ENCODE data around the gene SLC38A10.

Gene SLC38A10

GRCh38 chr17:81207610-81208581, 87.2 kb downstream of the SLC38A10 start:
- no peak for DNase-seq (ENCODE audit: low read depth)

- DNase-seq (ENCODE audit: low read depth): no peak
Observed at GRCh38 chr17:81206657-81207056, 88.5 kb downstream of the SLC38A10 start.

DNA sequence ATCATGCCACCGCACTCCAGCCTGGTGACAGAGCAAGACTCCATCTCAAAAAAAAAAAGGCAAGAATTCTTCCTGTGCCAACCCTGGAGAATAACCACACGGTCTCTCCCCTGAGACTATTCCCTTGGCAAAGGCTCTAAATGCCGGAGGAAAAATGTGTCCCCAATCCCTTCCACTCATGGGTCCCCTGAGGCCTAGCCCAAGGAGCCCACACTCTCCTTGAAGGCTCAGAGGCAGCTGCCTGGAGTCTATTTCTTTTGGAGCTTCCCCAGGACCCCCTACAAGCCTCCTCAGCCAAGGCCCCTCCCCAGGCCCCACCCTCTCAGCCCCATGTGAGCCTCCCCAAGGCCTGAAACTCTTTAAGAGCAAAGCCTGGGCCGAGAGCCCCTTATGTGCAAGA, 88.9 kb downstream of the SLC38A10 start:
- DNase-seq (ENCODE audit: low read depth): no peak

DNA sequence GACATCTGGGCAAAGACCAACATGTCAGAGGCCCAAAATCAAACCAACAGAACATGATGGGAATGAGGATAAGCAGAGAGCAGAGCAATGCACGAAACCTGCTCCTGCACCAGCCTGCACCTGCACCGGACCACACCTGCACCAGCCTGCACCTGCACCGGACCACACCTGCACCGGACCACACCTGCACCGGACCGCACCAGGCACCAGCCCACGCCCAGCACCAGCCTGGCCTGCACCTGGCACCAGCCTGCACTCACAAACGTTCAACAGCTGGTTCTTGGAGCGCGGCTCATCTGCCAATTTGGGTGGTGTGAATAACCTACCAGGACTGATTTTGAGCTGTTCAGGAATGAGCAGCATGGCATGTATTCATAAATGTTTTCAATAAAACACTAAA, 90.5 kb downstream of the SLC38A10 start:
- DNase-seq (ENCODE audit: low read depth): no peak

DNA sequence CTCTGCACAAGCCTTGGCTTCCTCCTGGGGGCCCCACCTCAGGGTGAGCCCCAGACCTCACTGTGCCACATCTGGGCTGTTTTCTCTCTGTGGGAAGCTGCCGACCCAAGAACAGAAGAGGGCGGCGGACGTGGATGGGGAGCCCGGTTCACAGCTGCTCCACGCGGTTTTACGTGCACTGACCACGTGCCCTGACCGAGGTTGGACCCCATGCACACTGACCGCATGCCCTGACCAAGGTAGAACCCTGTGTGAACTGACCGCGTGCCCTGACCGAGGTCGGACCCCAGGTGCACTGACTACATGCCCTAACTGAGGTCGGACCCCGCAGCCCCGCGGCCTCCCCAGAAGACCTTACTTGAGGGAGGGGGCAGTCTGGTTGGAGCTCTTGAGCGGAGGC, 92.0 kb downstream of the SLC38A10 start:
- DNase-seq (ENCODE audit: low read depth): no peak

DNA sequence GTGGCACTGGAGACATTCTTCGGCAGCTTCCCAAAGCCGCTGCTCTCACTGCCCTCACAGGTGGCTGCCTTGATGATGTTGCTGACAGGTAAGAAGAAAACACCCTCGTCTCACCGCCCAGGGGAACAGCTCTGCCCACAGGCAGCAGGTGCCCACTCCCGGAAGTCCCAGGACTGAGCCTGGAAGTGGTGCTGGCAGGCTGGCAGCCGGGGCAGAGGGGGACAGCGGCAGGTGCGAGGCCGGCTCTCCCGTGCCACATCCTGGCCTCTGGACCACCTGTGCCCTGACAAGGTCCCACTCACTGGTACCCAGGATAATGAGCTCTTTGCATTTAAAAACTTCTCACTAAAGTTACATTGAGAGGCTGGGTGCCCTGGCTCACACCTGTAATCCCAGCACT, 92.8 kb downstream of the SLC38A10 start:
- no peak for DNase-seq (ENCODE audit: low read depth)

DNA sequence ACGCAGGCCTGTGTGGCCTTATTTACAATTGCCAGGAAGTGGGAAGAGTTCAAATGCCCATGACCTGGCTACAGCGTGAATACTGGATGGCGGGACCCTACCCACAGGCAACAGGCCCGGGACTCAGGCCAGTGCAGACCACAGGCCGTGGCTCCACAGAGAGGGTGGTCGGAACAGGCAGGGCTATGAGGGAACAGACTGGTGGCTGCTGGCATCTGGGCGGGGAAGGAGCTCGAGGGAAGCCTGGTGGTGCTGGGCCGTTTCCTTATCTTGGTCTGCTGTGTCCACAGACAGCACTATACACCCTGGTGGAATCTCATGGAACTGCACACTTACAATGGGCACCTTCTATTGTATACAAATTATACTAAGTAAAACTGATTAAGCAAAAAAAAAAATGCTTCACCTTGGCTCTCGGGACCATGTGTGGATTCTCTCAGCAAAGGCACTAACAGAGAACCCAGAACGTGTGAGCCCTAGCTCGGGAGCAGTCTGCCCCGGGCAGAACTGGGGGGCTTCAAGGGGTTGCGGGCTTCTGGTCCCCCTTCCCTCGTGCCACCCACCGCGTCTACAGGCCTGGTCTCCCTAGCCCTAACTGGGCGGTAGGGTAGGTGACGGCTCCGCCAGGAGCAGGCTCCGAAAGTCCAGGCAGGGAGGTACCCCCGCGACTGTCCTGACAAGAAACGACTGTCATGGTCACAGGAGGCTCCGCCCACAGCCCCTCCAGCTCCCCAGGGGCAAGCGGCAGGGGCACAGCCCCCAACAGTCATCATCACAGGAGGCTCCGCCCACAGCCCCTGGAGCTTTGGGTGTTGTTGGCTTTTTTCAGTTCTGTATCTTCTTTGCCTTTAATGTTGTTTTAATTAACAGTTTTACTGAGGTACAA, 94.2 kb downstream of the SLC38A10 start:
- DNase-seq (ENCODE audit: low read depth): no peak

GRCh38 chr17:81200201-81200600, 94.9 kb downstream of the SLC38A10 start:
- no peak for DNase-seq (ENCODE audit: low read depth)

DNA sequence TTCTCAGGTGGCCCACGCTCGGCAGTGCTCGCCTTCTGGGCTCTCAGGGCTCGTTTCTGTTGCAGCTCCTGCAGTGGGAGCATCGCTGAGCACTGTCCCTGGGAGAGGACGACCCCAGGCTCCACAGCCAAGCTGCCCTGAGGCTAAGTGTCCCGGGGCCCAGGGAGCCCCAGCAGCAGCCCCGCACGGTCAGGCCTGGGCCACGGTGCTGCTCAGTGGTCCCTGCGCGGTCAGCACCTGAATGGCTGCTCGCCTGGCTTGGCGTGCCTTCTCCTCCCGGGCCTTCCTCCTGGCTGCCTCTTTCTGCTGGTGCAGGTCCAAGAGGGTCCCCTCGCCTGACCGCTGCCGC, 95.7 kb downstream of the SLC38A10 start:
- DNase-seq (ENCODE audit: low read depth): no peak

- DNase-seq (ENCODE audit: low read depth): no peak
Observed at GRCh38 chr17:81198826-81199481, 96.2 kb downstream of the SLC38A10 start.

DNA sequence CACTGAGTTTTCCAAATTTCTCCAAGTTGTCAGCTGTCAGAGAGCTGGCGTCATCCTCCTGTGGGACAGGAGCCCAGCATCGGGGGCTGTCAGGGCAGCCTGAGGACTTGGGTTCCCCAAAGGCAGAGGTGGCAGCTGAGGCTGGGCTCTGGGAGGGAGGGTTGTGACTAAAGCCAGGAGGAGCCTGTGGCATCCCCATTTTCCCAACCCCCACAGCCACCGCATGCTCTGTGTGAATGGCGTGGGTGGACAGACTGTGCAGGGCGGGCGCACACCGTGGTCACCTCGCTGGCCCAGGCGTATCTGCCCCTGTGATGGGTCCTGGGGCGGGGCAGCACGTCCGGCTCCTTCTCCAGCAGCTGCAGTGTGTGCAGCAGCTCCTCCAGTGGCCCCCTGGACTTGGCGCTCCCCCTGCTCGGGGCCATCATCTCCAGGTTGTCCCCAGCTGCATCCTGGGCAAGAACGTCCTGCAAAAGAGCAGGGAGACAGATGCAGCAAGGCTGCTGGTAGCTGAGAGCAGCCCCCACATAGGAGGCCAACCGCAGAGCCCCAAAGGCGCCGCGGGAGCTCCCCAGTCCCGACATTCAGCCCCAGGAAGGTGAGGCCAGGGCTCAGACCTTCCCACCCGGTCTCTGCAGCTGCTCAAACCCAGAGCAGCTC, 97.1 kb downstream of the SLC38A10 start:
- DNase-seq (ENCODE audit: low read depth): no peak

- DNase-seq (ENCODE audit: low read depth): no peak
Observed at GRCh38 chr17:81197409-81197795, 97.7 kb downstream of the SLC38A10 start.

DNA sequence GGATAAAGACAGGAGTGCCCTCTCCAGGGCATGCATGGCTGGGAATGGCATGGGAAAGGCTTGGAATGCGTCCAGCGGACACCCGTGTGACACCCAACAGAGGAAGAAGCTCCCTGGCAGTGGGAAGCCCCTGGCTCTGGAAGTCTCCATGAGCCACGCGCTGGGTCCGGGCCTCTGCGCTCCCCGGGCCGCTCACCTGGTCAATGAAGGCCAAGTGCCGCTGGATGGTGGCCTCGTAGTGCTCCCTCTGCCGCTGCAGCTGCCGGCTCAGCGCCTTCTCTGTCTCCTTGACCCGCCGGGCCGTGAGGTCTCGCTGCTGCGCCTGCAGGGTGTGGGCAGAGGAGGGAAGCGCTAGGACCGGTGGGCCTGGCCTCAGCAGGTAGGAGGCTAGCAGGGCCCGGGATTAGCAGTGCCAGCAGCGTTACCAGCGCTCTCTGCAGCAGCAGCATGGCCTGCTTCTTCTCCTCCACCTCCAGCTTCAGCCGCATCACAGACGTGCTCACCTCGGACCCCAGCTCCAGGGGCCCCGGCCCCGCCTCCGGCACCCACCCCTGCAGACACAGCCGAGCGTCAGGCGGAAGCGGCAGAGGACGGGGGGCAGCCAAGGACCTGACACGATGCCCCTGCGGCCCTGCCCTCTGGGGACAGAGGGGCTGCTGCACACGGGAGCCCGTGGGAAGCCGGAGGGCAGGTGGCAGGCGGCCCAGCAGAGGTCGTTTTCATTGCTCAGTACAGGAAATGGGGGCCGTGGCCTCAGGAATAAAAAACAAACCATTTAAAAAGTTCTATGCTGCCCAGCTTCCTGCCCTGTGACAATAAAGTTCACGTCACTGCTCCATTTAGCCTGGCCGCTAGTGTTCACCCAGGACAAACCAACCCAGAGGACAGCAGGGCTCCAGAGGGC, 98.3 kb downstream of the SLC38A10 start:
- no peak for DNase-seq (ENCODE audit: low read depth)

DNA sequence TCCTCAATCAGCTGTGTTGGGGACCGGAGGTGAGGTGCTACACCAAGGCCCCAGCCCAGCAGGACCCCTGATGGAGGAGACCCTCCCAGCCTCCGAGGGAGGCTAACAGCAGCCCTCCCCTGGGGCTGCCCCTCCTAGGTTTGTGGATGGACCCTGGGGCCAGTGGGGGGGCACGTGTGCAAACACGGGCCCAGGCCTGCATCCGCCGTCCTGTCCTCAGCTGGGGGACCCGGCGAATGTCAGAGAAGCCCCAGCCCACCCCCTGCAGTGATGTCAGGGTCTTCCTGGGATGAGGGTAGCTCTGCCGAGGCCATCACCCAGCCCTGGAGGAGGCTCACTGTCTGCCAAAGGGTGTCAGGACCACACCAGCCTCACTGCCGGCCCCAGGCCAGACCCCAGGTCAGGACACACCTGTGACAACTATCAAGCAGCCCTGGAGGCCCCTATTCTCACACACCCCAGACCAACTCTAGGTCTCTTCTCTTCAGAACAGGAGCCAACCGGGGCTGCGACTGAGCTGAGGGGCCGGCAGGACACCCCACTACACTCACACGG, 99.1 kb downstream of the SLC38A10 start:
- no peak for DNase-seq (ENCODE audit: low read depth)
